Lung (tissue), 12 donors: ENCODE measurements around the gene FJX1. TPM values are rescaled to one million over a fixed set of nuclear protein-coding genes. Genes with fewer than 3 reads are reported as not detected.

Experiments used
- ATAC-seq: fragments of 200-7000 bp; cut with Tn5 transposase; one replicate; pipeline ENCODE4 v1.9.1; 2020; ENCODE audit warnings: moderate number of reproducible peaks; ENCODE audit not compliant: insufficient read depth, low FRiP score
- DNase-seq, 3 donors: peaks; one replicate each; pipeline ENCODE4 v3.0.0-alpha.2; 2013 to 2017
- H3K27ac ChIP-seq, 2 donors: one replicate each; pipeline ENCODE4 v1.5.1; 2013; ENCODE audit warnings: mild to moderate bottlenecking in 2 of 2, moderate library complexity in 2 of 2, control low read depth in 1 of 2, inconsistent platforms in 1 of 2, low read depth in 1 of 2, low read length in 1 of 2
- H3K27me3 ChIP-seq, 3 donors: one replicate each; pipeline ENCODE4 v1.5.1; 2013; ENCODE audit warnings: low read length in 2 of 3; ENCODE audit not compliant: control insufficient read depth in 3 of 3, insufficient read depth in 3 of 3
- H3K36me3 ChIP-seq, 4 donors: one replicate each; pipeline ENCODE4 v1.5.1; 2013; ENCODE audit warnings: low read length in 4 of 4, mild to moderate bottlenecking in 1 of 4, moderate library complexity in 1 of 4; ENCODE audit not compliant: control insufficient read depth in 4 of 4, insufficient read depth in 4 of 4
- H3K4me1 ChIP-seq, 5 donors: one replicate each; pipeline ENCODE4 v1.5.1; 2013; ENCODE audit warnings: low read length in 5 of 5, mild to moderate bottlenecking in 2 of 5, moderate library complexity in 1 of 5; ENCODE audit not compliant: control insufficient read depth in 5 of 5, insufficient read depth in 5 of 5
- H3K4me3 ChIP-seq: one replicate; pipeline ENCODE4 v1.5.1; 2013; ENCODE audit warnings: mild to moderate bottlenecking, control low read depth, moderate library complexity
- H3K9ac ChIP-seq, 2 donors: one replicate each; pipeline ENCODE4 v1.5.1; 2013; ENCODE audit warnings: low read length in 2 of 2, control low read depth in 1 of 2; ENCODE audit not compliant: insufficient read depth in 1 of 2
- H3K9me3 ChIP-seq, 4 donors: one replicate each; pipeline ENCODE4 v1.5.1; 2013; ENCODE audit warnings: low read length in 3 of 4, mild to moderate bottlenecking in 1 of 4, moderate library complexity in 1 of 4; ENCODE audit not compliant: control insufficient read depth in 4 of 4, insufficient read depth in 3 of 4
- WGBS, 2 donors: extraction: QIAGEN DNeasy Blood & Tissue Kit; methylation state at CpG; one replicate each; pipeline ENCODE4 v1.1.7; 2013; 5-methylcytosine and 5-hydroxymethylcytosine counted together
- polyA plus RNA-seq, 2 donors: library from polyadenylated mRNA; stranded (reverse); fragments of 200-250 nt; gene quantifications; one replicate each; pipeline ENCODE4 v1.2.1, GENCODE V29; 2013
- total RNA-seq, 2 donors: library from RNA; depleted of rRNA in 1 of 2; stranded (reverse); fragments of >200 nt in 1 of 2; gene quantifications; one replicate each; pipeline ENCODE4 v1.2.1, GENCODE V29; 2014 to 2021
- TF ChIP-seq, protein P1 (sequence below): IDR thresholded peaks from 2 replicates; pipeline ENCODE4 v1.5.1; 2012; ENCODE audit warnings: mild to moderate bottlenecking; ENCODE audit errors: control extremely low read depth, extremely low read depth
- donor health status: control.
- donor health status: control.
- donor health status: Bipolar disorder and iron deficiency.
- donor health status: healthy.
- donor health status: DM: yes; HTN: yes; CAD: no.

The FJX1 gene
- total and polyA plus RNA-seq, 4 donors, result 2.9 to 7.7 (median 3.5) TPM

- Histone ChIP-seq H3K36me3 (no peaks in the 10 kb centered on the region), H3K27ac (no peak overlapping the region), H3K4me1 (peaks cover 0 to 37% (median 7%) of the 10 kb centered on the region in 5 donors), H3K27me3 (peaks cover 0 to 12% (median 3%) of the 10 kb centered on the region in 3 donors), H3K4me3 (no peak overlapping the region), H3K9ac (no peak overlapping the region), H3K9me3 (peaks cover 0 to 4% (median 0%) of the 10 kb centered on the region in 4 donors)
- ATAC-seq, result no peak
- peak in 2 of 3 donors; percentile 40 to 53 for DNase-seq
- WGBS, 2 donors, result 52 to 69% methylated on average over 3 of the region's 3 CpGs
- TF ChIP-seq, protein P1, sequence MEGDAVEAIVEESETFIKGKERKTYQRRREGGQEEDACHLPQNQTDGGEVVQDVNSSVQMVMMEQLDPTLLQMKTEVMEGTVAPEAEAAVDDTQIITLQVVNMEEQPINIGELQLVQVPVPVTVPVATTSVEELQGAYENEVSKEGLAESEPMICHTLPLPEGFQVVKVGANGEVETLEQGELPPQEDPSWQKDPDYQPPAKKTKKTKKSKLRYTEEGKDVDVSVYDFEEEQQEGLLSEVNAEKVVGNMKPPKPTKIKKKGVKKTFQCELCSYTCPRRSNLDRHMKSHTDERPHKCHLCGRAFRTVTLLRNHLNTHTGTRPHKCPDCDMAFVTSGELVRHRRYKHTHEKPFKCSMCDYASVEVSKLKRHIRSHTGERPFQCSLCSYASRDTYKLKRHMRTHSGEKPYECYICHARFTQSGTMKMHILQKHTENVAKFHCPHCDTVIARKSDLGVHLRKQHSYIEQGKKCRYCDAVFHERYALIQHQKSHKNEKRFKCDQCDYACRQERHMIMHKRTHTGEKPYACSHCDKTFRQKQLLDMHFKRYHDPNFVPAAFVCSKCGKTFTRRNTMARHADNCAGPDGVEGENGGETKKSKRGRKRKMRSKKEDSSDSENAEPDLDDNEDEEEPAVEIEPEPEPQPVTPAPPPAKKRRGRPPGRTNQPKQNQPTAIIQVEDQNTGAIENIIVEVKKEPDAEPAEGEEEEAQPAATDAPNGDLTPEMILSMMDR, result no peak
These were observed 3.8 kb downstream of the FJX1 start for GRCh38 chr11:35622070-35622469.

DNA sequence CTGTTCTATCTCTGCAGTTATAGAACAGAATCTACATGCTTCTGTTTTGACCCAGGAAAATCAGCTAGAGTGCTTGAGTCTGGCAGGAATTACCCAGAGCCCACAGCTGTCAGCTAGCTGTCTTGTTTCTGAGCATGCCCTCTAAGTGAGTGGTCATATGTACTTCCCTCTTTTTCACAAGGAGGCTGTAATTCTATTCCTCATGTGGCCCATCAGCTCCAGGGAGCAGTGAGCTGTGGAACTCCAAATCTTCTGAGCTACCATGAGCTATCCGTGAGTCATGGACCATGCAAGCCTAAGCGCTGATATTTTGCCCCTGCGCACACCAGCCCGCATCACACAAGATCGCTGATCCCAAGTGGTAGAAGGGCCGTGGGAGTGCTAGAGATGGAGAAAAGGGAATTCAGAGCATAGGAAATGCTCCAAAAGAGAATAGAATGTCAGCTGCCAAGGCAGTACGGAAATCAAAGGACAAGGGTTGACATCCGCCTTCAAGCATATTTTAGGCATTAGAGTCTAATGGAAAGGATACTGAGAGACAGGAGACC, 5.4 kb downstream of the FJX1 start:
- WGBS, 2 donors, result 74 to 79% methylated on average over 8 of the region's 8 CpGs
- no peaks in the 10 kb centered on the region for H3K36me3 ChIP-seq
- peaks cover 0 to 4% (median 0%) of the 10 kb centered on the region in 4 donors for H3K9me3 ChIP-seq
- ATAC-seq (no peak), DNase-seq (no peak)
- H3K9ac ChIP-seq, result no peak overlapping the region
- H3K4me1 ChIP-seq, result peaks cover 0 to 31% (median 7%) of the 10 kb centered on the region in 5 donors
- H3K4me3 ChIP-seq, result no peak overlapping the region
- TF ChIP-seq, protein P1, result no peak
- H3K27ac ChIP-seq, result no peak overlapping the region
- peaks cover 0 to 12% (median 3%) of the 10 kb centered on the region in 3 donors for H3K27me3 ChIP-seq

- no peak for DNase-seq
- Histone ChIP-seq H3K27ac (no peak overlapping the region), H3K27me3 (peaks cover 0 to 12% (median 3%) of the 10 kb centered on the region in 3 donors), H3K4me3 (no peak overlapping the region), H3K36me3 (no peaks in the 10 kb centered on the region), H3K9me3 (peaks cover 0 to 4% (median 0%) of the 10 kb centered on the region in 4 donors), H3K4me1 (peaks cover 0 to 25% (median 7%) of the 10 kb centered on the region in 5 donors), H3K9ac (no peak overlapping the region)
- ATAC-seq, result no peak
- TF ChIP-seq, protein P1, result no peak
- 86 to 90% methylated on average over 2 of the region's 2 CpGs for WGBS, 2 donors
These were observed 6.1 kb downstream of the FJX1 start for GRCh38 chr11:35624316-35624715.

DNA sequence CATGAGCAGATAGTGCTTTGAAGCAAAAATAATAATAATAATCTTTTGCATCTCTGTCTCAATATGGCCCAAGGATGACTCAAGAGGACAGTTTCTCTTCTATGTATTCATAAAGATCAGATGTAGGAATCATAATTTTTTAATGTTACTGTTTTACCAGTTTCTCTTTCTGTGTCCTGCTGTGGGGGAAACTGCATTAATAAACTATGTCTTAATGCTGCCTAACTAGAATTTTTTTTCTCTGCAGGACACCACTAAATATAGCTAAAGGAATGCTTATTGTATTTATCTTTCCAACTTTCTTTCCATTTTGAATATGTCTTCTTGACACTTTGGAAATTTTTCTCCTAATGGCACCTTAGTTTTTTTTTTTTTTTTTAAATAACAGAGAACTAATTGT, 6.5 kb downstream of the FJX1 start:
- ATAC-seq, result no peak
- Histone ChIP-seq H3K4me1 (peaks cover 0 to 21% (median 6%) of the 10 kb centered on the region in 5 donors), H3K9ac (no peak overlapping the region), H3K36me3 (no peaks in the 10 kb centered on the region), H3K27me3 (peaks cover 0 to 12% (median 3%) of the 10 kb centered on the region in 3 donors), H3K4me3 (no peak overlapping the region), H3K27ac (no peak overlapping the region), H3K9me3 (peaks cover 0 to 4% (median 0%) of the 10 kb centered on the region in 4 donors)
- TF ChIP-seq, protein P1, result no peak
- no peak for DNase-seq
